K562 (cell line): ENCODE results near the gene KCP. TPM values are rescaled to one million over a fixed set of nuclear protein-coding genes. Genes with fewer than 3 reads are reported as not detected.

Experiments
- ATAC-seq: fragments of 200-7000 bp; cut with Tn5 transposase; 3 replicates; pipeline ENCODE4 v1.9.1; 2020; ENCODE audit warnings: moderate library complexity
- BruUV-seq: library from RNA; stranded (reverse); fragments of 400-500 nt; replicated peaks from 2 replicates; lab custom pipeline; 2021; lab: Mats Ljungman, UMichigan
- CTCF ChIA-PET: fragments of 300-600 bp; formaldehyde crosslinking; extraction: SDS; loops from one replicate; lab custom pipeline; 2021; ENCODE audit warnings: low intra/inter-chr PET ratio; lab: Yijun Ruan, JAX
- POLR2A ChIA-PET: fragments of 300-600, 350-650 bp; sonication (Branson Sonifier 250); formaldehyde crosslinking; extraction: SDS; loops from one replicate; lab custom pipeline; 2021; ENCODE audit warnings: antibody characterized with exemption, inconsistent platforms; lab: Yijun Ruan, JAX
- DNase-seq, 4 experiments: peaks; one replicate each; pipeline versions ENCODE4 v3.0.0 to v3.0.0-alpha.2; 2011 to 2018; ENCODE audit warnings: low spot score in 3 of 4, mixed read lengths in 3 of 4; ENCODE audit errors: extremely low read depth in 1 of 4
- FAIRE-seq: peaks from 2 replicates; lab custom pipeline; 2011; peaks lifted over from hg19 to GRCh38; lab: Jason Lieb, UNC
- H2AFZ ChIP-seq: 2 replicates; pipeline ENCODE4 v1.6.0; 2011; ENCODE audit warnings: low read depth, low read length, control low read depth, inconsistent platforms
- H3K27ac ChIP-seq: fragments of 200-600 bp; 3 replicates; pipeline ENCODE4 v1.8.0; 2011; ENCODE audit warnings: low read depth, mild to moderate bottlenecking, control low read depth, inconsistent platforms, low read length, moderate library complexity, mixed read lengths; ENCODE audit errors: extremely low read depth
- H3K27me3 ChIP-seq, 2 experiments: fragments of 300-600 bp in 1 of 2; 2 replicates in 1 of 2; 3 replicates in 1 of 2; pipeline versions ENCODE4 v1.6.0 to v1.8.0; 2011; ENCODE audit warnings: inconsistent platforms in 2 of 2, low read length in 2 of 2, mild to moderate bottlenecking in 1 of 2, mixed read lengths in 1 of 2, moderate library complexity in 1 of 2; ENCODE audit not compliant: control insufficient read depth in 2 of 2, insufficient read depth in 2 of 2
- H3K36me3 ChIP-seq: fragments of 300-600 bp; 3 replicates; pipeline ENCODE4 v1.8.0; 2011; ENCODE audit warnings: mild to moderate bottlenecking, low read length, inconsistent platforms; ENCODE audit not compliant: control insufficient read depth, insufficient read depth
- H3K4me1 ChIP-seq, 2 experiments: fragments of 200-600 bp in 1 of 2; replicated peaks in 1 of 2; 2 replicates in 1 of 2; 3 replicates in 1 of 2; pipeline versions ENCODE4 v1.5.1 to v1.8.0; 2011; ENCODE audit warnings: inconsistent platforms in 2 of 2, low read length in 2 of 2, mild to moderate bottlenecking in 1 of 2, mixed read lengths in 1 of 2, moderate library complexity in 1 of 2; ENCODE audit not compliant: control insufficient read depth in 2 of 2, insufficient read depth in 2 of 2
- H3K4me2 ChIP-seq: 2 replicates; pipeline ENCODE4 v1.6.1; 2011; ENCODE audit warnings: low read length, control low read depth, inconsistent platforms, mixed read lengths; ENCODE audit not compliant: insufficient read depth
- H3K4me3 ChIP-seq: fragments of 200-600 bp; sonication (generic), shearing (Covaris generic); 2 replicates; pipeline ENCODE4 v1.5.1; 2016; ENCODE audit warnings: control low read depth, inconsistent platforms
- H3K79me2 ChIP-seq: fragments of 200-600 bp; 3 replicates; pipeline ENCODE4 v1.8.0; 2011; ENCODE audit warnings: low read length, inconsistent platforms; ENCODE audit not compliant: control insufficient read depth, insufficient read depth
- H3K9ac ChIP-seq, 2 experiments: 2 replicates each; pipeline versions ENCODE4 v1.6.0 to v1.6.1; 2011; ENCODE audit warnings: low read depth in 2 of 2, low read length in 2 of 2, control low read depth in 1 of 2, inconsistent platforms in 1 of 2, mild to moderate bottlenecking in 1 of 2, mixed read lengths in 1 of 2; ENCODE audit not compliant: insufficient read depth in 1 of 2
- H3K9me1 ChIP-seq: one replicate; pipeline ENCODE4 v1.6.0; 2011; ENCODE audit warnings: inconsistent platforms, mild to moderate bottlenecking, low read length, moderate library complexity; ENCODE audit not compliant: control insufficient read depth, insufficient read depth
- H3K9me3 ChIP-seq: replicated peaks from 2 replicates; pipeline ENCODE4 v1.5.1; 2011; ENCODE audit warnings: low read depth, low read length, inconsistent platforms; ENCODE audit not compliant: control insufficient read depth, insufficient read depth
- H4K20me1 ChIP-seq: replicated peaks from 2 replicates; pipeline ENCODE4 v1.6.1; 2011; ENCODE audit warnings: low read length, inconsistent platforms, mixed read lengths; ENCODE audit not compliant: control insufficient read depth, insufficient read depth
- EP300 ChIP-seq: IDR thresholded peaks from 2 replicates; pipeline ENCODE4 v1.6.1; 2012; ENCODE audit warnings: low read length, improper control_type of control experiment
- HNRNPL ChIP-seq: fragments of 200-400 bp; formaldehyde crosslinking; IDR thresholded peaks from 2 replicates; pipeline ENCODE4 v1.6.1; 2017; ENCODE audit warnings: low read depth, mild to moderate bottlenecking, low read length
- MIER1 ChIP-seq: fragments of 450-650 bp; IDR thresholded peaks from 2 replicates; pipeline ENCODE4 v1.6.1; 2016; ENCODE audit warnings: antibody characterized with exemption, mild to moderate bottlenecking, low read depth
- SNAPC5 ChIP-seq: fragments of 250-450 bp; sonication (Bioruptor Pico); IDR thresholded peaks from 2 replicates; pipeline ENCODE4 v1.8.0; 2021; ENCODE audit warnings: moderate library complexity, mild to moderate bottlenecking, inconsistent platforms
- TFAM ChIP-seq: fragments of 250-450 bp; sonication (Bioruptor Pico); conservative IDR thresholded peaks from 2 replicates; pipeline ENCODE4 v1.5.0; 2021; ENCODE audit warnings: mild to moderate bottlenecking, moderate library complexity
- XRCC4 ChIP-seq: IDR thresholded peaks from one replicate; pipeline ENCODE4 v1.6.1; 2011; ENCODE audit not compliant: insufficient read depth, insufficient read length; ENCODE audit errors: extremely low read depth
- ZNF311 ChIP-seq: fragments of 250-450 bp; sonication (Bioruptor Pico); IDR thresholded peaks from 2 replicates; pipeline ENCODE4 v1.4.0; 2020; ENCODE audit warnings: mild to moderate bottlenecking, moderate library complexity
- ZNF551 ChIP-seq: fragments of 250-450 bp; sonication (Bioruptor Pico); IDR thresholded peaks from 2 replicates; pipeline ENCODE4 v1.5.0; 2021; ENCODE audit warnings: mild to moderate bottlenecking, moderate library complexity
- ZNF77 ChIP-seq: fragments of 250-450 bp; sonication (Bioruptor Pico); IDR thresholded peaks from 2 replicates; pipeline ENCODE4 v1.5.0; 2020
- WGBS: fragments of 100-300 bp; shearing (Covaris generic); methylation state at CpG from one replicate; pipeline ENCODE4 v1.1.6; 2016; ENCODE audit warnings: low coverage, mixed read lengths; ENCODE audit not compliant: insufficient coverage; ENCODE audit errors: missing lambda C conversion rate; 5-methylcytosine and 5-hydroxymethylcytosine counted together
- in situ Hi-C: fragments of 300-500 bp; cut with MboI; formaldehyde crosslinking; loops from 4 replicates; pipeline ENCODE4 v1.15.0; 2018; ENCODE audit warnings: inconsistent platforms, mixed read lengths
- intact Hi-C: fragments of 100-400 bp; cut with micrococcal nuclease; formaldehyde crosslinking; loops from 2 replicates; pipeline ENCODE4 v1.14.2; 2022
- polyA plus RNA-seq, 8 experiments: library from polyadenylated mRNA; depleted of rRNA in 4 of 8; stranded (reverse) in 5 of 8; unstranded in 3 of 8; fragments of >200 nt; fragmentation: Nextera tagmentation in 2 of 8; fragmentation: Illumina TruSeq in 1 of 8; extraction: Ambion mirVana in 2 of 8; extraction: Trizol in 1 of 8; gene quantifications; 2 replicates each; pipeline versions ENCODE4 v1.2.1 to v1.2.3, GENCODE V29; 2011 to 2014; ENCODE audit warnings: inconsistent platforms in 1 of 8, missing spikeins in 1 of 8
- total RNA-seq, 7 experiments: library from RNA; depleted of rRNA in 6 of 7; stranded (reverse); fragments of >200 nt in 6 of 7; fragmentation: Illumina TruSeq in 2 of 7; extraction: Trizol in 2 of 7; gene quantifications; 2 replicates each; pipeline versions ENCODE4 v1.2.1 to v1.2.3, GENCODE V29; 2011 to 2021; ENCODE audit warnings: low replicate concordance in 1 of 7

KCP gene
- total and polyA plus RNA-seq, 9 of the 15 experiments (the other 6 are each of a cell fraction or from before 2014, with no cell fraction given): 0.06 to 0.17 (median 0.12) TPM; not detected in 3

DNA sequence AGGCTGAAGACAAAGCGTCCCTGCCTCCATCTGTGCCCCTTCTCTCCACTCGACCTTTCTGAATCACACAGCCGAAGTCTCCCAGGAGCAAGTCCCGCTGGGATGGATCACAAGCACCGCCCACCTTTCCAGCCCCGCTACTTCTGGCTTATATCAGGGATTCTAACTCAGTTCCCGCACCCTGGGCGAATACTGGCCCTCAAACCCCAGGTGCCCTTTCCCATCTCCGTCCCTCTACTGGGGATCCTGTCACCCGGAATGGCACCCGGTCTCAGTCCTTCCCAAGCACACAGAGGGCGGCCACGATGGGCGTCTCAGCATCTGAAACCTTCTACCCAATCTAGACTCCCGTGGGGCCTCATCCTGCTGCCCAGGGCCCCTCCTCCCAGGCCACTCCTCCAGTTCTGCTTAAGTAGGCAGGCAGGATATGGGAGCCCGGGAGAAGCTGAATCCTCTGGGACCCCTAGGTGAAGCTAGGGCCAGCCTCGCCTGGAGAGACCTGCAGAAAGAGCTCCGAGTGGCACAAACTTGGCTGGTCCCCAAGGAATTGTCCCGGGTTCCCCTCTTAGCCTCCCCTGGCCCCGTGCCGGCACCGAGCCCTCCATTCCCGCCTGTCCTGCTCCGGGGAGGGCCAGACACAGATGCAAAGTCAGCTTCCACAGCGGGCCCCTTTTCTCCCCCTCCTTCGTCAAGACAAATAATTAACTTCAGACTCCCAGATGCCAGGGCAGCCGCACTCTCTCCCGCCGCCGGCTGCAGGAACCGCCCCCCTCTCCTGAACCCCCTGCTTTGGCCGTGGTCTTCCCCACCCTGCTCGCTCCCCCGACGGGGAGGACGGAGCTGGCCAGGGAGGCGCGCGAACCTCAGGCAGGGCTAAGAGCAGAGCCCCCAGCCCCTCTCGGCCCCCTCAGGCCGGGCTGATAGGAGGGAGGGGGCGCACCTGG is 612 bp downstream of the KCP start:
- intact Hi-C loops: no loop called here
- no peak overlapping the region; the same call in 1 of the 2 replicates for H3K4me2 ChIP-seq

More for the DNA sequence above, 612 bp downstream of the KCP start:
- Histone ChIP-seq H4K20me1 (peaks cover 11% of the 10 kb centered on the region; the same call in 1 of the 2 replicates), H3K9me3 (no peaks in the 10 kb centered on the region; the same call in 1 of the 2 replicates), H3K4me1 (peaks cover 0 to 30% of the 10 kb centered on the region in 2 experiments; a peak in 2 of 5 replicates), H3K27me3 (peaks cover 44 to 75% of the 10 kb centered on the region in 2 experiments)
- no TSS peak for BruUV-seq
- no peak for ATAC-seq
- POLR2A ChIA-PET: interaction anchor here (0.6 to 2.3 kb wide), 4 partner anchors 11 to 295 kb away, joined by 3 to 8 read pairs (median 4); no protein-coding TSS in a partner anchor
- no peak for TF ChIP-seq SNAPC5 (CRISPR knock-in tag)
- no peak for TF ChIP-seq ZNF551
- TF ChIP-seq HNRNPL: no peak
- no peak for TF ChIP-seq XRCC4
- TF ChIP-seq MIER1: no peak
- no peak for TF ChIP-seq ZNF311 (CRISPR knock-in tag)
- TF ChIP-seq ZNF77 (CRISPR knock-in tag): no peak
- no peak for TF ChIP-seq EP300
- TF ChIP-seq TFAM (CRISPR knock-in tag): no peak
- TF ChIP-seq, all 486 proteins: peak for 0
- no peaks in the 10 kb centered on the region for H3K79me2 ChIP-seq
- H3K27ac ChIP-seq: no peak overlapping the region
- peak overlapping the region in 1 of 2 experiments; percentile 3; a peak in 2 of 4 replicates for H3K9ac ChIP-seq
- H2AFZ ChIP-seq: peak overlapping the region; percentile 36; the same call in 1 of the 2 replicates
- FAIRE-seq (no peak), DNase-seq (no peak)
- CTCF ChIA-PET: interaction anchor here (0.9 kb wide), 1 partner anchor 180 kb away, joined by 3 read pairs; no protein-coding TSS in a partner anchor
- H3K9me1 ChIP-seq: no peaks in the 10 kb centered on the region
- H3K4me3 ChIP-seq: no peak overlapping the region
- WGBS: 18% methylated on average over 40 of the region's 42 CpGs
- H3K36me3 ChIP-seq: no peaks in the 10 kb centered on the region
- in situ Hi-C loops: loop anchor here (5.0 kb wide), 1 partner anchor 53 kb away; no protein-coding TSS in a partner anchor
